Measurements from ENCODE around the gene FAM193B.
"Not testable (repeated sequence)": the region's sequence is repeated elsewhere in the genome, so short reads cannot be mapped to it uniquely, and the experiment has no call there.

Gene FAM193B

GRCh38 chr5:177535125-177535524 is 19.2 kb downstream of the FAM193B start:
- DNase-seq: no peak

DNA sequence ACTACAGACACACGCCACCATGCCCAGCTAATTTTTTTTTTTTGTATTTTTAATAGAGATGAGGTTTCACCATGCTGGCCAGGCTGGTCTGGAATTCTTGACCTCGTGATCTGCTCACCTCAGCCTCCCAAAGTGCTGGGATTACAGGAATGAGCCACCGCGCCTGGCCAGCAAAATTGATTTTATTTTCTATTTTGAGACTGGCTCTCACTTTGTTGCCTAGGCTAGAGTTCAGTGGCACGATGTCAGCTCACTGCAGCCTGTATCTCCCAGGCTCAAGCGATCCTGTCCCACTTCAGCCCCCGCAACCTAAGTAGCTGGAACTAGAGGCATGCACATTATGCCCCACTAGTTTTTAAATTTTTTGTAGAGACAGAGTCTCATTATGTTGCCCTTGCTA is 19.9 kb downstream of the FAM193B start:
- not testable (repeated sequence) for DNase-seq

DNA sequence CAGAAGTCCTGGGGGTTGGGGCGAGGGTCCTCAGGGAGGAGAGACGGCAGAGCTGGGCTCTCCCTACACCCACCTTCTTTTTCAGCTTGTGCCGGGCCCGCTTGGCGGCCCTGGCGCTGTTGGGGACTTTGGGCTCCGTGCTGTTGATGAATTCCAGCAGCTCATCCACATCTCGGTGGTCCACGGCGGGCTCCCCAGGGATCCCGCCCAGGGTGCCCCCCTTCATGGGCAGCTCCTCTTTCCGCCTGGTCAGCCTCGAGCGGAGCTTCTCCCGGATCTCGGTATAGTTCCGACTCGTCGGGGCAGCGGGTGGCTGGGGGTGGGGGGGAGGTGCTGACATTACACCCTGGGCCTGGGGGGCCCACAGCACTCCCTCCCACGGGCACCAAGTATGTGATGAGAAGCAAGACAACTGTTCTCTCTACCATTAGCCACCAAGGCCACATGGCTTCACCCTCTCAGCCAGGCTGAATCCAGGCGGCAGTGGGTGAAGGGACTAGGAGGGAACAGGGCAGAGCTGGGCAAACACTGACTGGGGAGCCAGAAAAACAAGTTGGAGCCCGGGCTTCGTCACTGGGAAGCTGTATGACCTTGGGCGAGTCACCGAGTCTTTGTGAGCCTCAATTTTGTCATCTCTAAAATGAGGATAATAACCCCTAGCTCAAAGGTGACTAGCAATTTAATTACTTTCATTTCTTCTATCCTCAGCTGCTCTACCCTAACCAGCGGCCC is 23.0 kb downstream of the FAM193B start:
- no peak for DNase-seq

DNA sequence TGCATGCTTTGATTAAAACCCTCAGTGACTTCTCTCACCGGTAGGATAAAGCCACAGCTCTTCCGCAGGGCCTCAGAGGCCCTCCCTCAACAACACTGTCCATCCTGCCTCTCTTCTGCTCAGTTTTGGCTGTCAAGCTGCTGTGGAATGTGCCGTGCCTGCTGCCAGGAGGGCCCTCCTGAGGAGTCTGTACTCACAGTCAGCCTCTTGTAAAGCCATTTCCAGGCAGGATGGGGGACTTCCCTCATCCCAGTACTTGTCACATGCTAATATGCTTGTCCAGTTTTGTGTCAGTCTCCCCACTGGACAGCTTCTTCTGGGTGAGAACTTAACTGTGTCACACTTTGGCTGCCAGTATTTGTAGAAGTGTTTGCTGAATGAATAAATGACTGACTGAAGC is 23.7 kb downstream of the FAM193B start:
- DNase-seq: no peak

- no peak for DNase-seq
These were observed 24.8 kb downstream of the FAM193B start for GRCh38 chr5:177529247-177530203.

DNA sequence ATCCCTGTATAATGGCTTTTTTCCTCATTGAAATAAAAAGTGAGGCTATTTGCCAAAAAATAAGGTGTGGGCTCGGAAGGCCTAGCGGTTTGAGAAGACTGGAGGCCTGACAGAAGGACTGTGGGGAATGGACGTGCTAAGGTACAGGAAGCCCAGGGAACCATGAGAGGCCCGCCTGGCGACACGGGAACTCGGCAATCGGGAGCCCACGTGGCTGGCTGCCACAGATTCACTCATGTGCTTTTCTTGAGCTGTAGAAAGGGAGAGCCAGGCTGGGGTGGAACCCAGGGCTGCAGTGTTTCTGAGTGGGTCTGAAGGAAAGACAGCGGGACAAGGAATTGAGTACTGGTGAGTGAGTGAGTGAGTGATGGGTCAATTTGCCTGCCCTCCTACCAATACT is 25.7 kb downstream of the FAM193B start:
- DNase-seq: no peak

DNA sequence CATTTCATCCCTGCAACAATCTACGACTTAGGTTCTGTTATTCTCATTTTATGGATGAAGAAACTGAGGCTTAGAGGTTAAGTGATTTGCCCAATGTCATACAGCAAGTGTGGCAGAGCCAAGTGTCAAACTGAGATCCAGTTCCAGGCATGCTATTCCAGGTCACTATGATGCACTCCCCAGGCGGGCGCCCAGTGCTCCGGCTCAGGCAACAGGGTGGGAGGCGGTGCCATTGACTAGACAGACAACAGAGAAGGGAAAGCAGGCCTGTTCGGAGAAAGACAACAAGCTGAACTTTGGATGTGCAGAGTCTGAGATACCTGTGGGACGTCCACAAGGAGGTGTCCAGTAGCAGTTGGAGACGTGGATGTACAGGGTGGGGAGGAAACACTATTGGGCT is 26.8 kb downstream of the FAM193B start:
- DNase-seq: no peak

DNA sequence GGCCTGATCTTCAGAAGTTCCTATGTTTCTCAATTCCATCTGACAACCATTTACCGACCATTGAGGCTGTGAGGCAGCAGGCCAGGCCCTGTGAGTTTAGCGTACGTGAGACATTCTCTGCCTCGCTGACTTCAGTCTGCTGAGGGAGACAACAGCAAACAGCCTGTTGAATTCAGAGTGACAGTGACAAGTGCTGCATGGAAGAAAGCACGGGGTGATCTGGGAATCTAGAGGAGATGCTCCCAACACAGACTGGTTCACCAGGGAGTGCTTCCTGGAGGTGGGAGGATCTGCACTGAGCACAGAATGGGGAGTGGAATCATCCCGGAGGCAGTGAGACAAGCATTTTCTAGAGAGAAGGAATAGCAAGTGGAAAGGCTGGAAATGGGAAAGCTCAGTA is 27.6 kb downstream of the FAM193B start:
- DNase-seq: no peak

DNA sequence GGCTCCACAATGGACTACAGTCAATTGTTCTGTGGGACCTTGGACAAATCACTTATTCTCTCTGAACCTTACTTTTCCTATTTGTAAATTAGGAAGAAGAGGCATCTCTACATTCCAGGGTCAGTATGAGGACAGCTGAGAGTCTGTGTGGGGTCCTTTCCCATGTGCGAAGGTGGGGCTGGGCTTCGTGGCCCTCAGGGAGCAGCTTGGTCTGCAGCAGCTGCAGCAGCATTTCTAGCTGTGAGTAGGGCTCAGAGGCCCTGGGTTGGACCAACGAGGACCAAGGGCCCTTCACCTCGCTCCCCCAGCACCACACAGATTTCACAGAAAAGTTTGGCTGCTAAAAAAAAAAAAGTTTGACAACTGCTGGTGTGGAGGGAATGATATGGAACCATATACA is 28.2 kb downstream of the FAM193B start:
- DNase-seq: no peak

- DNase-seq: no peak
These were observed 29.3 kb downstream of the FAM193B start for GRCh38 chr5:177524941-177525655.

DNA sequence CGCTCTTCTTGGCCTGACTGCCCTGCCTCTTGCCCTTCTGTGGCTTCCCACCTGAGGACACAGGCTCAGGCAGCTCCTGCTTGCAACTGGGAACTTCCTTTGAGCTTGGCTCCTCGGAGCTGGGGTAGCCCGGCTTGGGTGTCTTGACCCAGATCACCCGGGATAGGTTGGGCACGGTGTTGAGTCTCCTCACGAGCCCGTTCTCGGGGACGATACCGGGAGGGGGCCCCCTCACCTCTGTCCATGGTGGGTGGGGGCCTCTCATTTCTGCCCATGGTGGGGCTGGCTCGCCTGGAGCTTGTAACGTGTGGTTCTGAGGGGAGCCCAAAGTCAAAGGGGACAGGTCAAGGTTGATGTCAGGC is 29.8 kb downstream of the FAM193B start:
- no peak for DNase-seq

DNA sequence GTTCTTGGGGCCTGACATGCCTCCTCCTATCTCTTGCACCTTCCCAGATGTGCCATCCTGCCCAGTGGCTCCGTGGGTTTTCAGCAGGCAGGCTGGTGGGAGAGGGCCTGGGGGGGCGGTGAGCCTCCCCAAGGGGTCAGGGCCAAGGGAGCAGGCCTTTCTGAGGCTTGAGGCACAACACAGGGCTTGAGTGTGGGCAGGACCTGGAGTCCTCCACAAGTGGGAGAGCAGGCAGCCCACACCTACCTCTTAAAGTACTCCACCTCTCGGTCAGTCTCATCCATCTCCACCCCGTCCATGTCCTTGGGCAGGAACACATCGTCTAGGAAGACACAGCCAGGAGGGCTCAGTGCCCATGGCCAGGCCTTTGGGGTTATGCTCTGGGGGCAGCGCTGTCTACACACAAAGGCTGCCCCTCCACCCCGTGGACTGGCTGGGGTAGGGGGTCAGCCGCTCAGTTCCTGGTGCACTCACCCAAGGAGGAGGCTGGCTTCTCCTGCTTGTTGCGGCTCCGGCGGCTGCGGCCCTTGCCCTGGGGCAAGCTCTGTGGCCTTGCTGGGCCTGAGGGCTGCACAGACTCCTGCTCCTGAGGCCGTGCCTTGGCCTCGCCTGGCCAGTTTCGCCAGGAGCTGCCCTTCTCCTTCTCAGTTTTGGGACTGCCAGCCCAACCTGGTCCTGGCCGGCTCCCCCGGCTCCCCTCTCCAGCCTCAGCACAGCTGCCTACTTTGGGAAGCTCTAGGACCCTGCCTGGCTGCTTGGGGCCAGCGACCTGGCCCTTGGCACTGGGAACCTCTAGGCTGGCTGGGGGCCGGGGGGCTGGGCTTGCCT is 30.4 kb downstream of the FAM193B start:
- DNase-seq: no peak

DNA sequence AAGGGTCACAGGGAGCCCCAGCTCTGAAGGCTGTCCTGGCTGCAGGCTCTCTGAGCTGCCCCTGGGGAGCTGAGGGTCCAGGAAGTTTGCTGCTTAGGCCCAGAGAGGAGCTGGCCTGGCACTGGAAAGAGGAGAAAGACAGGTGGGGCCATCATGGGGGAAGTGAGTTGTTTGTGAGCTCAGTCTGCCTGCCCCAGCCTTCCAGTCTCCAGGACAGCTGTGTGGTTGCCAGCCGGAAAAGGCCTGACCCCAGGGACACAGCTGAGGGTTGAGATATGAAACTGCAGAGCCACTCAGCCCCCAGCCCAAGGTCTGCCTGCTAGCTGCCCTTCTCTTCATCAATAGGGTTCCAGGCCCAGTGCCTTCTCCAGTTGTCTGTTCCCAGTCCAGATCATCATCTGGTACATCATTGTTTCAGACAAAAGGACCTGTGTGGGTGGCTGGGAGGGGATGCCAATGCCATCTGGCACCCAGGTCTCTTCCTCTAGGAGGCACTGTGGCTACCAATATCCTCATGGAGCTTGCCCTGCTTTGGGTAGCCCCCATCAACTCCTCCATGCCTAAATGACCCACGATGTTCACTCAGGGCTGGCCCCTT is 33.3 kb downstream of the FAM193B start:
- no peak for DNase-seq

- DNase-seq: no peak
These were observed 34.1 kb downstream of the FAM193B start for GRCh38 chr5:177520271-177520670.

- DNase-seq: no peak
These were observed 34.7 kb downstream of the FAM193B start for GRCh38 chr5:177519463-177520235.

DNA sequence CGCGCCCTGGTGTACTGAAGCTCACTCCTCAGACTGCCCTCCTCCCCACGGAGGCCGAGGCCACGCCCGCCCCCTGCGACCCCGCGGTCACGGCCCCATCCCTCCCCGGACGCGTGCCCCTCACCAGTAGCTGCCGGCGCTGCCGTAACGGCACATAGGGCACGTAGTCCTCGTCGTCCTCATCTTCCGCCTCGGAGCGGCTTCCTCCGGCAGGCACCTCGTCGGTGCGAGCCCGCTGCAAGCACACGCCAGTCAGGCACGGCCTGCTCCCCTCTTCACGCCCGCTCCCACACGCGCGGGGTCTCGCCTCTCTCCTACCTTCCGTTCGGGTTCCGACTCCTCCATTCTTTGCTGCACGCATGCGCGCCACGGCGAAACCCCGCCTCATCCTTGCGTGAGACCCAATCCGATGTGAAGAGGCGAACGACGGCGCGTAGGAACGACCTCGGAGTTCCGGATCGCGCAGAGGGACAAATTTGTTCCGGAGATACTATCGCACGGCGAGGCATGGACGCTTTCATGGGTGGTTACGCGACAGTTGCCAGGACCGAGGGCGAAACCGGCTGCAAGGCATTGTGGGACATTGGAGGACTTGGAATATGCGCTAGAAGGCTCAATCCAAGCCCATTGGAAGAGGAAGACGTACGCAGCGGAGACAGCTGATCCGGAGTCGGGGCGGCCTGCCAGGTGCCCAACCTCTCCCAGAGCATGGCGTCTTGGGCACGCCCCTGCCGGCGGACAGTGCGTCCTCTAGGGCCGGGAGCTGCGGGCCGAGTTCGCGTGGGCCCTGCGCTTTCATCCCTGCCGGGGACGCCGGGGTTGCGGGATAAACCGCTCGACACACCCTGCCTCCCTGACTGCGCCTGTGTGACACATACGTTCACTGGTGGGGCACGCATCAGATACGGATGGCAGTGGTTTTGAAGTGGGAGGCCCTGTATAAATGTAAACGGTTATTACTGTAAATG is 37.5 kb downstream of the FAM193B start, which contains the start of gene DDX41:
Gene DDX41, minus strand, starts transcription at position 361 of the 968 bp plus-strand sequence. Its CDS starts 16 bp downstream, at position 345.
- DNase-seq: peak; percentile 95

- no peak for DNase-seq
These were observed 38.8 kb downstream of the FAM193B start for GRCh38 chr5:177515580-177515979.

GRCh38 chr5:177514541-177514940 is 39.8 kb downstream of the FAM193B start:
- no peak for DNase-seq

GRCh38 chr5:177513500-177513899 is 40.9 kb downstream of the FAM193B start:
- no peak for DNase-seq
